ENCODE results near the gene SNAP29.

DNA sequence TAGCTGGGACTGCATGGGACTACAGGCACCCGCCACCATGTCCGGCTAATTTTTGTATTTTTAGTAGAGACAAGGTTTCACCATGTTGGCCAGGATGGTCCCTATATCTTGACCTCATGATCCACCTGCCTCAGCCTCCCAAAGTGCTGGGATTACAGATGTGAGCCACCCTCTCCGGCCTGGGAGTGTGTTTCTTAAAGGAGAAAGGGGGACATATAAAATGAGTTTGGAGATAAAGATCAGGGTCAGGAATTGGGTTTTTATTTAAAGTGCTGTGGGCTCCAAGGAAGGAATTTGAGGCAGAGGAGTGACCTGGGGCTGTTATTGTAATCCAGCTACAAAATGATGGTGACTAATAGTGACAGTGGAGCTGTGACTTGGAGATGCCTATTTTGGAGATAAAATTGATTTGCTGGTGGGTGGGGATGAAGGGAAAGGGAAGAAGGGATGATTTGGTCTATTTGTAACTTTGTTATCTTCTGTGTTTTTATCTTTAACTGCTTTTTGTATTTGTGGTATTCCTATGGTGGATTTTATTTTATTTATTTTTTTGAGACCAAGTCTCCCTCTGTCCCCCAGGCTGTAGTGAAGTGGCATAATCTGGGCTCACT lies 63.4 kb downstream of the SNAP29 start:
- TF ChIP-seq, protein P1, sequence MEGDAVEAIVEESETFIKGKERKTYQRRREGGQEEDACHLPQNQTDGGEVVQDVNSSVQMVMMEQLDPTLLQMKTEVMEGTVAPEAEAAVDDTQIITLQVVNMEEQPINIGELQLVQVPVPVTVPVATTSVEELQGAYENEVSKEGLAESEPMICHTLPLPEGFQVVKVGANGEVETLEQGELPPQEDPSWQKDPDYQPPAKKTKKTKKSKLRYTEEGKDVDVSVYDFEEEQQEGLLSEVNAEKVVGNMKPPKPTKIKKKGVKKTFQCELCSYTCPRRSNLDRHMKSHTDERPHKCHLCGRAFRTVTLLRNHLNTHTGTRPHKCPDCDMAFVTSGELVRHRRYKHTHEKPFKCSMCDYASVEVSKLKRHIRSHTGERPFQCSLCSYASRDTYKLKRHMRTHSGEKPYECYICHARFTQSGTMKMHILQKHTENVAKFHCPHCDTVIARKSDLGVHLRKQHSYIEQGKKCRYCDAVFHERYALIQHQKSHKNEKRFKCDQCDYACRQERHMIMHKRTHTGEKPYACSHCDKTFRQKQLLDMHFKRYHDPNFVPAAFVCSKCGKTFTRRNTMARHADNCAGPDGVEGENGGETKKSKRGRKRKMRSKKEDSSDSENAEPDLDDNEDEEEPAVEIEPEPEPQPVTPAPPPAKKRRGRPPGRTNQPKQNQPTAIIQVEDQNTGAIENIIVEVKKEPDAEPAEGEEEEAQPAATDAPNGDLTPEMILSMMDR (conservative IDR thresholded peaks at IDR 0.05 in 1 of 2, IDR thresholded peaks at IDR 0.05 in 1 of 2; ENCODE audit: extremely low read depth in 1 of 2, insufficient read depth in 1 of 2, low read depth in 1 of 2, low read length in 2 of 2) = no peak
- TF ChIP-seq EZH2 (IDR thresholded peaks at IDR 0.05; ENCODE audit: borderline replicate concordance, low read length) = no peak
